Measurements from ENCODE around the gene TRPM6.

TRPM6 gene

GRCh38 chr9:74771262-74771585, 116.5 kb downstream of the TRPM6 start:
- TF ChIP-seq CTCF (IDR thresholded peaks at IDR 0.05; ENCODE audit: low read depth, low read length) (no peak), EZH2phosphoT487 (IDR thresholded peaks at IDR 0.05; ENCODE audit: low read depth) (no peak)
- Histone ChIP-seq H3K9ac (ENCODE audit: low read length) (no peak overlapping the region), H4K20me1 (ENCODE audit: insufficient read depth, low read length) (no peaks in the 10 kb centered on the region), H3K79me2 (ENCODE audit: low read length) (no peaks in the 10 kb centered on the region), H2AFZ (ENCODE audit: low read depth, low read length) (no peak overlapping the region), H3K27me3 (ENCODE audit: low read depth, low read length) (peaks cover 50% of the 10 kb centered on the region), H3K36me3 (replicated peaks; ENCODE audit: low read depth, low read length) (no peaks in the 10 kb centered on the region), H3K27ac (ENCODE audit: low read length) (no peak overlapping the region), H3K4me2 (ENCODE audit: low read length) (0 out of 2 replicates have a peak overlapping the region, but pooled peaks have one; percentile 8), H3K4me3 (ENCODE audit: low read length) (no peak overlapping the region), H3K9me3 (ENCODE audit: insufficient read depth, low read length) (no peaks in the 10 kb centered on the region), H3K4me1 (ENCODE audit: low read length) (peaks cover 27% of the 10 kb centered on the region)

GRCh38 chr9:74770508-74771261, 117.0 kb downstream of the TRPM6 start:
- Histone ChIP-seq H3K27me3 (ENCODE audit: low read depth, low read length) (peaks cover 51% of the 10 kb centered on the region), H3K4me2 (ENCODE audit: low read length) (0 out of 2 replicates have a peak overlapping the region, but pooled peaks have one; percentile 8), H3K9me3 (ENCODE audit: insufficient read depth, low read length) (no peaks in the 10 kb centered on the region), H3K27ac (ENCODE audit: low read length) (no peak overlapping the region), H3K9ac (ENCODE audit: low read length) (no peak overlapping the region), H4K20me1 (ENCODE audit: insufficient read depth, low read length) (no peaks in the 10 kb centered on the region), H3K79me2 (ENCODE audit: low read length) (no peaks in the 10 kb centered on the region), H3K4me3 (ENCODE audit: low read length) (no peak overlapping the region), H3K4me1 (ENCODE audit: low read length) (peaks cover 27% of the 10 kb centered on the region), H2AFZ (ENCODE audit: low read depth, low read length) (no peak overlapping the region), H3K36me3 (replicated peaks; ENCODE audit: low read depth, low read length) (no peaks in the 10 kb centered on the region)
- peak; percentile 83 for TF ChIP-seq CTCF (IDR thresholded peaks at IDR 0.05; ENCODE audit: low read depth, low read length)
- no peak for TF ChIP-seq EZH2phosphoT487 (IDR thresholded peaks at IDR 0.05; ENCODE audit: low read depth)

- no peak overlapping the region for H3K9ac ChIP-seq (ENCODE audit: low read length)
- H4K20me1 ChIP-seq (ENCODE audit: insufficient read depth, low read length), result no peaks in the 10 kb centered on the region
- H3K4me3 ChIP-seq (ENCODE audit: low read length), result no peak overlapping the region
- 0 out of 2 replicates have a peak, but pooled peaks cover 4% of the 10 kb centered on the region for H3K4me1 ChIP-seq (ENCODE audit: low read length)
- H3K27ac ChIP-seq (ENCODE audit: low read length), result no peak overlapping the region
- H3K4me2 ChIP-seq (ENCODE audit: low read length), result no peak overlapping the region
- TF ChIP-seq EZH2phosphoT487 (IDR thresholded peaks at IDR 0.05; ENCODE audit: low read depth), result no peak
- TF ChIP-seq CTCF (IDR thresholded peaks at IDR 0.05; ENCODE audit: low read depth, low read length), result no peak
- H2AFZ ChIP-seq (ENCODE audit: low read depth, low read length), result no peak overlapping the region
- no peaks in the 10 kb centered on the region for H3K79me2 ChIP-seq (ENCODE audit: low read length)
- peaks cover 27% of the 10 kb centered on the region for H3K27me3 ChIP-seq (ENCODE audit: low read depth, low read length)
- H3K9me3 ChIP-seq (ENCODE audit: insufficient read depth, low read length), result no peaks in the 10 kb centered on the region
- H3K36me3 ChIP-seq (replicated peaks; ENCODE audit: low read depth, low read length), result no peaks in the 10 kb centered on the region
These were observed 122.2 kb downstream of the TRPM6 start for GRCh38 chr9:74765481-74765971.

GRCh38 chr9:74762950-74763349, 124.8 kb downstream of the TRPM6 start:
- no peak overlapping the region for H3K4me3 ChIP-seq (ENCODE audit: low read length)
- H3K79me2 ChIP-seq (ENCODE audit: low read length), result no peaks in the 10 kb centered on the region
- no peak overlapping the region for H2AFZ ChIP-seq (ENCODE audit: low read depth, low read length)
- no peak overlapping the region for H3K9ac ChIP-seq (ENCODE audit: low read length)
- H4K20me1 ChIP-seq (ENCODE audit: insufficient read depth, low read length), result no peaks in the 10 kb centered on the region
- no peak overlapping the region for H3K27ac ChIP-seq (ENCODE audit: low read length)
- 0 out of 2 replicates have a peak, but pooled peaks cover 4% of the 10 kb centered on the region for H3K4me1 ChIP-seq (ENCODE audit: low read length)
- H3K27me3 ChIP-seq (ENCODE audit: low read depth, low read length), result peaks cover 5% of the 10 kb centered on the region; the same call in 1 of the 2 replicates
- no peak for TF ChIP-seq CTCF (IDR thresholded peaks at IDR 0.05; ENCODE audit: low read depth, low read length)
- no peak for TF ChIP-seq EZH2phosphoT487 (IDR thresholded peaks at IDR 0.05; ENCODE audit: low read depth)
- H3K9me3 ChIP-seq (ENCODE audit: insufficient read depth, low read length), result no peaks in the 10 kb centered on the region
- no peaks in the 10 kb centered on the region for H3K36me3 ChIP-seq (replicated peaks; ENCODE audit: low read depth, low read length)
- no peak overlapping the region for H3K4me2 ChIP-seq (ENCODE audit: low read length)

Data from OCI-LY3 (cell line).